Measurements from ENCODE around the gene IFT74. TPM values are rescaled to one million over a fixed set of nuclear protein-coding genes. Genes with fewer than 3 reads are reported as not detected.

IFT74 gene
- total RNA-seq (2016; rRNA removed; fragmentation: Illumina TruSeq; extraction: Trizol) (12.3 and 18.5 TPM in 2 replicates), polyA plus RNA-seq (2011; rRNA removed) (2.8 and 4.2 TPM in 2 replicates), polyA minus RNA-seq (2011; rRNA and poly(A)+ RNA removed; ENCODE audit: low replicate concordance) (3.6 and 5.7 TPM in 2 replicates), Bru-seq, nascent RNA (percentile 54 among the genes with signal in this experiment), BruChase-seq, experiment 1, labeled RNA remaining after a 6-hour chase (percentile 49 among the genes with signal in this experiment), BruChase-seq, experiment 2, labeled RNA remaining after a 2-hour chase (percentile 48 among the genes with signal in this experiment)
- 3.9 and 4.4 TPM in 2 replicates for total RNA-seq (2016; cell fraction: cytosol; rRNA removed; fragmentation: Illumina TruSeq; extraction: Trizol; ENCODE audit: low read depth)
- total RNA-seq (2016; cell fraction: insoluble cytoplasmic fraction; rRNA removed; fragmentation: Illumina TruSeq; extraction: Trizol), result 12.4 and 17.3 TPM in 2 replicates
- total RNA-seq (2016; cell fraction: membrane; rRNA removed; fragmentation: Illumina TruSeq; extraction: Trizol), result 3.6 and 3.8 TPM in 2 replicates
- total RNA-seq (2016; cell fraction: nucleus; rRNA removed; fragmentation: Illumina TruSeq; extraction: Trizol), result 14.3 and 17.7 TPM in 2 replicates
- polyA plus RNA-seq (2011; cell fraction: cytosol; rRNA removed), result 1.8 and 2.6 TPM in 2 replicates
- 1.3 and 1.8 TPM in 2 replicates for polyA plus RNA-seq (2011; cell fraction: nucleus; rRNA removed)
- polyA plus RNA-seq (2012), result 4.0 and 6.7 TPM in 2 replicates
- polyA plus RNA-seq (2016; cell fraction: cytosol; fragmentation: Illumina TruSeq; extraction: Trizol; ENCODE audit: low read depth), result 0.68 and 1.1 TPM in 2 replicates
- polyA plus RNA-seq (2016; cell fraction: insoluble cytoplasmic fraction; fragmentation: Illumina TruSeq; extraction: Trizol; ENCODE audit: low read depth), result 15.8 and 16.8 TPM in 2 replicates
- polyA plus RNA-seq (2016; cell fraction: membrane; fragmentation: Illumina TruSeq; extraction: Trizol; ENCODE audit: low read depth), result 1.4 and 1.6 TPM in 2 replicates
- polyA plus RNA-seq (2016; cell fraction: nucleus; fragmentation: Illumina TruSeq; extraction: Trizol; ENCODE audit: insufficient read depth, low read depth), result 9.1 TPM in 2 replicates
- polyA minus RNA-seq (2011; cell fraction: cytosol; rRNA and poly(A)+ RNA removed), result 2.6 and 4.9 TPM in 2 replicates
- 21.4 and 22.8 TPM in 2 replicates for polyA minus RNA-seq (2011; cell fraction: nucleus; rRNA and poly(A)+ RNA removed)
- long read RNA-seq, experiment 1, partial matches to known transcripts, result 7 of 12 reads
- long read RNA-seq, experiment 1, other reads (novel, unspliced or antisense), result 1 of 12 reads
- long read RNA-seq, experiment 2, transcript IFT74-201 (20 exons, 2,160 nt), result major isoform, 8 of 13 reads
- long read RNA-seq, experiment 2, partial matches to known transcripts, result 3 of 13 reads
- long read RNA-seq, experiment 2, other reads (novel, unspliced or antisense), result 1 of 13 reads

- CTCF ChIA-PET (ENCODE audit: low intra/inter-chr PET ratio, low total read pairs), result no interaction called here
- DNase-seq (ENCODE audit: low spot score) (peak; percentile 96), FAIRE-seq (peak; percentile 77), ATAC-seq (peak; percentile 100)
- no peaks in the 10 kb centered on the region for H4K20me1 ChIP-seq (ENCODE audit: insufficient read depth, low read length)
- intact Hi-C loops (cut with micrococcal nuclease; ENCODE audit: unreplicated experiment) (loop anchor here (1.0 kb wide), 1 partner anchor 9 kb away; the partner anchor contains the start of gene PLAA), in situ Hi-C loops (cut with HindIII; ENCODE audit: extremely low pct_ligation_motif_present, low pct_unique_long_range_greater_than_20kb) (no loop called here)
- peak within 1 kb of the TSS; percentile 76 to 90 (median 84) for H3K4me3 ChIP-seq (replicated peaks in 1 of 3; ENCODE audit: insufficient read depth in 1 of 3, low read depth in 2 of 3, low read length in 3 of 3)
- POLR2A ChIA-PET, result interaction anchor here (1.0 to 3.1 kb wide), 4 partner anchors 8 to 63 kb away, joined by 4 to 30 read pairs (median 16); partner anchors contain the start of genes CAAP1 and PLAA
- H3K9me3 ChIP-seq (ENCODE audit: low read length), result no peaks in the 10 kb centered on the region
- BruUV-seq (replicated peaks), result TSS peak; percentile 97
- H3K9ac ChIP-seq (ENCODE audit: insufficient read depth, low read depth, low read length), result peak within 1 kb of the TSS; percentile 88
- no peaks in the 10 kb centered on the region for H3K27me3 ChIP-seq (ENCODE audit: control insufficient read depth in 1 of 2, insufficient read depth in 2 of 2, low read length in 2 of 2)
- H3K79me2 ChIP-seq (ENCODE audit: insufficient read depth, low read length), result peaks cover 7% of the 10 kb centered on the region
- peaks cover 26% of the 10 kb centered on the region for H3K4me1 ChIP-seq (ENCODE audit: insufficient read depth, low read length)
- peak within 1 kb of the TSS; percentile 85 for H3K27ac ChIP-seq (ENCODE audit: extremely low read length, insufficient read depth, low read length)
- under 1% methylated on average over 24 of the region's 53 CpGs for WGBS (ENCODE audit: low lambda C conversion rate)
- no peaks in the 10 kb centered on the region for H3K36me3 ChIP-seq (replicated peaks in 1 of 2; ENCODE audit: control insufficient read depth in 1 of 2, insufficient read depth in 2 of 2, low read length in 2 of 2)
- peak within 1 kb of the TSS; percentile 81 for H3K4me2 ChIP-seq (ENCODE audit: low read depth, low read length)
- peak within 1 kb of the TSS; percentile 96 for H2AFZ ChIP-seq (ENCODE audit: low read length)
- 0 out of 2 replicates have a peak, but pooled peaks have one; percentile 19 for TF ChIP-seq ZFP36L1 (CRISPR knock-in tag; IDR thresholded peaks at IDR 0.05)
- no peak for TF ChIP-seq ZNF275 (CRISPR knock-in tag; IDR thresholded peaks at IDR 0.05; ENCODE audit: borderline replicate concordance)
- TF ChIP-seq ZNF746 (CRISPR knock-in tag; IDR thresholded peaks at IDR 0.05), result no peak
- TF ChIP-seq POGZ (CRISPR knock-in tag; IDR thresholded peaks at IDR 0.05), result peak; percentile 71
- no peak; the same call in 1 of the 2 replicates for TF ChIP-seq ZNF574 (CRISPR knock-in tag; IDR thresholded peaks at IDR 0.05)
- no peak for TF ChIP-seq ZNF589 (CRISPR knock-in tag; conservative IDR thresholded peaks at IDR 0.05)
- TF ChIP-seq BHLHE40 (IDR thresholded peaks at IDR 0.05; ENCODE audit: low read length), result no peak
Measured at GRCh38 chr9:26955921-26956859, at the start of gene IFT74. IFT74 (plus strand) TSS chr9:26956412; CDS start chr9:26961968, 5,556 bp downstream.

Measured in HepG2 (cell line).